HG03280 (cell line): Measurements from ENCODE around the gene KCNH2.

Experiments
- ATAC-seq: cut with Tn5 transposase; IDR thresholded peaks from one replicate; pipeline ENCODE4 v1.9.1; 2021; ENCODE audit warnings: mild to moderate bottlenecking, moderate library complexity; ENCODE audit not compliant: unreplicated experiment

Gene KCNH2

DNA sequence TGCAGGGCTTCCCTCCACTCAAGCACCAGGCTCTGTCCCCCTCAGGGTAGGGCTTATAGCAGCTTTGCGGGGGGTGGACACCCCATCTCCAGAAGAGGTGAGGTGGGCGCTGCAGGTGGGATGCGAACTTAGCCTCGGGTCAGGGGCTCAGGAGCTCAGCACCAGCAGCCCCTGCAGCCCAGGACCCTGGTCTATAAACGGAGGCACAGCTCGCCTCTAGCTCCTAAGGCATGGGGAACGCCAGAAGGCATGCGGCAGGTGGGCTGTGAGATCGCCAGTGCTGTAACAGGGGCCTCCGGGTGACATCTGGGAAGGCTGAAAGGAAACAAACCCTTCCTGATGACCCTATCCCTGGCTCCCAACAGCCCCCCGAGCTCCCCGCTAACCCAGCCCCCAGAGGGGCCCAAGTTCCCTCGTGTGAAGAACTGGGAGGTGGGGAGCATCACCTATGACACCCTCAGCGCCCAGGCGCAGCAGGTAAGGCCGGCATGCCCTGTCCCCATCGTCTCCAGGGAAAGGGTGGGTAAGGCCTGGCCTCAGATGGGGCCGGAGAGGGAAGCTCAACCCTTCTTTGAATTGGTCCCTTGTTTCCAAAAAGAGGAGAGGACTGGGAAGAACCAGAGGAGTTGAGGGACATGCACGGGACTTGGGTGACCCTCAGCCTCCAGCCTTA lies 16.9 kb upstream of the KCNH2 start:
- ATAC-seq, result no peak

DNA sequence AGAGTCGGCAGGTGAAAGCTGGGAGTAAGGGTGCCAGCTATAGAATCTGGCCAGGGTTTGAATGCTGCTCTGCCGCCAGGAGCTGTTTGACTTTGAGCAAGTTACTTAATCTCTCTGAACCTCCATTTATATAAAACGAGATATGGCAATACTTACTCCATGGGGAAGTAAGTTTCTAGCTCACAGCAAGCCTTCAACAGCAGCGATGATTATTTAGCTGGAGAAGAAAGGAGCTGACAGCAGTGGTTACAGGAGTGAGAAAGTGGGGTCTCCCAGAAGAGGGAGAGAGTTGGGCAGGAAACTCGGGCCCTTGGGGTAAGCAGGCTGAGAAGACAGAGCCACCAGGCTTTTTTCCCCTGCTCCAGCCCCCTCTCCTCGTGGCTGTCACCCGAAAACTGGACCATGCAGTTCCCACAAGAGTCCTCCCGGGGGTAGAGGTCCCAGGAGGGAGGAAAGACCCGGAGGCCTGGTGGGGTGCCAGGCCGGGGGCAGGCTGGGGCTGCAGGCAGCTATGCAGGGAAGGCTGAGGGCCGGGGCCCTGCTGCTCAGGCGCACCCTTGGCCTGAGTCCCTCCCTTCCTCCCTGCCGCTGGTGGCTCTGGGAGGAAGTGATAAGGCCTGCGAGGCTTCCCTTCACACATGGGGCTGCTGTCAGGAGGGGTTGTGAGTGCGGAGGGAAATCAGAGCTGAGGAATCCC lies 16.2 kb upstream of the KCNH2 start:
- no peak for ATAC-seq

DNA sequence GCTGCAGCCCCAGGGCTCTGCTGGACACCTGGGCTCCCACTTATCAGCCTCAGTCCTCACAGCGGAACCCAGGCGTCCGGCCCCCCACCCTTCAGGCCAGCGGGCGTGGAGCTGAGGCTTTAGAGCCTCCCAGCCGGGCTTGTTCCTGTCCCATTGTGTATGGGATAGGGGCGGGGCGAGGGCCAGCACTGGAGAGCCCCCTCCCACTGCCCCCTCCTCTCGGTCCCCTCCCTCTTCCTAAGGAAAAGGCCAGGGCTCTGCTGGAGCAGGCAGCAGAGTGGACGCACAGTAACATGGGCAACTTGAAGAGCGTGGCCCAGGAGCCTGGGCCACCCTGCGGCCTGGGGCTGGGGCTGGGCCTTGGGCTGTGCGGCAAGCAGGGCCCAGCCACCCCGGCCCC lies 15.4 kb upstream of the KCNH2 start:
- ATAC-seq, result no peak

DNA sequence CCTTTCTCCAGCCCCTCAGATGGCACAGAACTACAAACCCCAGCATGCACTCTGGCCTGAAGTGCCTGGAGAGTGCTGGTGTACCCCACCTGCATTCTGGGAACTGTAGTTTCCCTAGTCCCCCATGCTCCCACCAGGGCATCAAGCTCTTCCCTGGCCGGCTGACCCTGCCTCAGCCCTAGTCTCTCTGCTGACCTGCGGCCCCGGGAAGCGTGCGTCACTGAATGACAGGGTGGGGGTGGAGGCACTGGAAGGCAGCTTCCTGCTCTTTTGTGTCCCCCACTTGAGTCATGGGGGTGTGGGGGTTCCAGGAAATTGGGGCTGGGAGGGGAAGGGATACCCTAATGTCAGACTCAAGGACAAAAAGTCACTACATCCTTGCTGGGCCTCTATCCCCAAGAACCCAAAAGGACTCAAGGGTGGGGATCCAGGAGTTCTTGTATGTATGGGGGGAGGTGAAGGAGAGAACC lies 14.7 kb upstream of the KCNH2 start:
- peak; percentile 53 for ATAC-seq

DNA sequence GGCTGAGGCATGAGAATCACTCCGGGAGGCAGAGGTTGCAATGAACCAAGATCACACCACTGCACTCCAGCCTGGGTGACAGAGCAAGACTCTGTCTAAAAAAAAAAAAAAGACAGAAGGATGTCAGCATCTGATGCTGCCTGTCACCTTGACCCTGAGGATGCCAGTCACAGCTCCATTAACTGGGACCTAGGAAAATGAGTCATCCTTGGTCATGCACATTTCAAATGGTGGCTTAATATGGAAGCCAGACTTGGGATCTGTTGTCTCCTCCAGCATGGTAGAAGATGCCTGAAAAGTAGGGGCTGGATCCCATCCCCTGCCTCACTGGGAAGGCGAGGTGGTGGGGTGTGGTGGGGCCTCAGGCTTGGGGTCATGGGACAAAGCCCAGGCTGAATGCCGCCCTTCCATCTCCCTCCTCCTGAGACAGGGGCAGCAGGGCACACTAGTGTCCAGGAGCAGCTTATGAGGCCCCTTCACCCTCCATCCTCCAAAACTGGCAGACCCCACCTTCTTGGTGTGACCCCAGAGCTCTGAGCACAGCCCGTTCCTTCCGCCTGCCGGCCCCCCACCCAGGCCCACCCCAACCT lies 14.0 kb upstream of the KCNH2 start:
- no peak for ATAC-seq

DNA sequence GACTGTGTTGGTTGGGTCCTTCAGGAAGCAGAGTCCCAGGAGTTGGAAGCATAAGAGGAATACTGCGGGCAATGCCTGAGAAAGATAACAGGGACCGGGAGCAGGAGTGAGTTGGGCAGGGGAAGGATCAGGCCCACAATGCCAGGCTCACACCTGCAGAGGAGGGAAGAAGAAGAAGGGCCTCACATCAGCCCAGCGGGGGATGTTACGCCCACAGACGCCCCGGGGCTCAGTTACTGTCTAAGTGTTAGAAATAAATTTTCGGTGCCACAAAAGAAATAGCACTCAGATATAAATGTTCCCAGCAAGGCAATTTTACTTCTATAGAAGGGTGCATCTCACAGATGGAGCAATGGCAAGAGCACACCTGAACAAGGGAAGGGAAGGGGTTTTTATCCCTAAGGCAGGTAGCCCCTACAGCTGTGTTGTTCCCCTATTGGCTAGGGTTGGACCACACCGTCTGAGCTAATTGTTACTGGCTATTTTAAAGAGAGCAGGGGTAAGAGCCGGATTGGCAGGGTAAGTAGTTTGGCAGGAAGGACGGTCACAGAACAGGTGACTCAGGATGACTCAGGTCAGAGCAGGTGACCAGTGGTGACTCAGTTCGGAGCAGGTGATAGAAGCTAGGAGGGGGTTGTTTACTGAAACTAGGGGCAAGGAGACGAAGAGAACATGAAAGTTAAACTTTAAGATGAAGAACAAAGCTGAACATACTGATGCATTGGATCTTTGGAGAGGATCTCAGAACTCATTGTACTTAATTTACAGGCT lies 12.5 kb upstream of the KCNH2 start, which contains the start of gene NOS3:
TSS of gene NOS3 (plus strand) at position 602 of the 771 bp plus-strand sequence. CDS start 2,787 bp downstream, outside the sequence.
- ATAC-seq, result no peak

DNA sequence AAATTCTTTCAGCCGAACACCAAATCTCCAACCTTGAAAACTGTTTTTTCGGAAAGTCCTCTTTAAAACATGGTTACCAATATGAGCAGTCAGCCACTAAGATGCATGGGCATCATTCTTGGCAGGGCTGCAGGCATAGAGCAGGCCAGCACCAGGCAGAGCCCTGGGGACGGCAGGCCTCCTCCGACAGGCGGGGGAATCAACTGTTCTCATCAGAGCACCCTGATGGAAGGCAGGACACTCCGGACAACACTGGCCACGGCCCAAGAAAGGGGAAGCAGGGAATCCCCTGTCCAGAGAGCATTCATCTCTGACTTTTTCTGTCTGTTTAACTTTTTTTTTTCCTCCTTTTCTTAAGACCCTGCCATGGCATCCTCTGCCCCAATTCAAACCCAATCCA lies 11.3 kb upstream of the KCNH2 start:
- no peak for ATAC-seq

DNA sequence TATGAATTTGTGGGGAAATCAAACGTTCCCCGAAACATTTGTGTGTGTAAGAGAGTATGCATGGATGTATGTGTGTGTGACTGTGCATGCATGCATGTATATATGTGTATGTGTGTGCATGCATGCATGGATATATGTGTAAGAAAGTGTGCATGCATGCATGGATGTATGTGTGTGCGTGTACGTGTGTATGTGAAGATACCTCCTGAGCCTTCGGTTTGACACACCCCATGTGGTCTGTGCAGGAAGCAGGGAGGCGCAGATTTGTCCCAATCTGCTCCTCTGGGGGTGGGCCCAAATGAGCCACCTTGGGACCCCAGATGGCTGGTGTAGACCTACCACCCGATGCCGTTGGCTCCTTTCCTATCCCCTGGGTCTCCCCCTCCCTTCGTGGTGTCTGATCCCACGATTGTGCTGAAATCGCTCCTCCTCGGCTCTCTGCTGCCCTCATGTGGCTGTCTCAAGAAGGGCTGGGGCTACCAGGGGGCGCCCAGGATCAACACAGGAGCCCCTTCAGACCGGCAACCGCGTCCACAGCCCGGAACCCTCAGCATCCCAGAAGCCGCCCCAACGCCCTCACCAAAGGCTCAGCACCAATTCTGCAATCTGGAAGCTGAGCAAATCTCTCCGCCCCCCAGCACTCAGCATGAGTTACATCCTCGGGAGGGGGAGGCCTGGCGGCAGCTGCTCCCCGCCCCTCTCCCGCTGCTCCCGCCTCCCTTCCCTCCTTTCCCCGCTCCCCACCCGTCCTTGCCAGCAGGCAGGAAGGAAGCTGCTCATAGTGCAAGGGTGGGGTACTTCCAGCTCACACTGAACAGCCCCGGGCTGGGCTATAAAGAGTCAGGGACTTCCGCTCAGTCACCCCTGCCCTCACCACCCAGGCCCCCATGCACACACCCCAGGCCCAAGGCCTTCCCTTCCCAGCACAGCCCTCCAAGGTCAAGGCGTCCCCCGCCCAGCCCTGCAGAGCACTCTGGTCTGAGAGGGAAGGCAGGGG lies 10.4 kb upstream of the KCNH2 start:
- no peak for ATAC-seq

DNA sequence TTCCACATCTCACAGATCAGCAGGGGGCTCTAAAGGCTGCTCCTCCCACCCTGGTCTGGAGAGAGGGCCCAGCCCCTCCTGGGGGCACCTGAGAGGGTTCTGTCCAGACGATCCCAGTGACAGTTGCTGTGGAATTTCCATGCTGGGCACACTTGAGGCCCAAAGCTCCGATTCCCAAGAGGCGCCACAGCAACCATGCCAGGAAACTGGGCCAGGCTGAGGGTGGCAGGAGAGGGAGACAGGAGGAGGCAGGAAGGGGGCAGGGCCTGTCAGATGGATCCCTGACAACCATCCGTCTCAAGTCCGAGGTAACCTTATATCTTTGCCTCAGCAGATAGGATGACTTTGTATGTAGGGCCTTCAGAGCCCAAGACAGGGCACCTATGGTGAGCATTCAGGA lies 8.4 kb upstream of the KCNH2 start:
- ATAC-seq, result no peak

DNA sequence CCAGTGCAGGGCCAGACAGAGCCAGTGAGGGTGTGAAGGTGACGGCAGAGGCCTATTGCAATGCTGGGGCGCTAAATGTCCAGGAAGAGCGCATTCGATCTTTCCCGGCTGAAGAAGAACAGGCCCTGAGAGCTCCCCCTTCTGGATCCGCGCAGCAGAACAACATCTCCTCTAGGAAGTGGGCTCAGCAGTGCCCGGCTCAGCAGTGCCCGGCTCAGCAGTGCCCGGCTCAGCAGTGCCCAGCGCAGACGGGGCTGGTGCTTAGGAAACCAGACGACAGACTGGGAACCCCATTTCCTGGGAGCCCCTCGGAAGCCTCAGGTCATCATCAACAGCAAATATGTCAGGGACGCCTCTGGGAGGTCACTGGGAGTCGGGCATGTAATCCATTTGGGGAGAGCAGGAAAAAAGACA lies 8.0 kb upstream of the KCNH2 start:
- no peak for ATAC-seq

DNA sequence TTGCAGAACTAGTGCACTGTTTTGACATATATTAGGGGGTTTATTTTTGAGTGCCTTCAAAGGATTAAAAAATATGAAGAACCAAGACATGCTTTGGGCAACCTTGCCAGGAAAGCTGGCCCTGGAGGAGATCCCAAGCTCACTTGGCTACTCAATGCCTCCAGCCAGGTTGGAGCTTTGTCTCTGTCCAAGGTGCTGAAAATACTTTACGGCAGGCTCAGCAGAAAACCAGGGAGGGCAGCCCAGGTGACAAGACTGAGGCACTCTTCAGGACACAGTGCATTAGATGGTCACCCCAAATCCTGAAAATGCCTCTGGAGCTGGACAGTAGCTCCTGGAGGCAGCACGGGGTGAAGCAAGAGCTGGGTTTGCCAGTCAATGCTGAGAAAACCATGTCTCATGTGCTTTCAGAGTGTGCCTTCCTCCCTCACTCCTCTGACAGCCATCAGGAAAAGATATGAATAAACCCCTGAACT lies 5.8 kb upstream of the KCNH2 start:
- ATAC-seq, result no peak

DNA sequence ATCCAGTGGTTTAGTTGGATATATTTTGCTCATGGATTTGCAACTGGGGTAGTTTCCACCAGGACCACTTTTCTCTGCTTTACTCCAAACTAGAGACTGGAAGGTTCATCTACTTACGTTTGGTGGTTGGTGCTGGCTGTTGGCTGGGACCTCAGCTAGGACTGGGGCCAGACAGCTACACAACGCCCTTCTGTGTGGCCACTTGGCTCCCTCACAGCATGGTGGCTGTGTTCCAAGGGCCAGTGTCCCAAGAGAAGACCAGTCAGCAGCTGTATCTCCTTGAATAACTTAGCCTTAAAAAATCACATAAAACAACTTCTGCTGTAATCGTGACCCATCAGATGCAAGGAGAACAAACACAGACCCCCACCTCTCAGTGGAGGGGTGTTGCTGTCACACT lies 4.2 kb upstream of the KCNH2 start:
- no peak for ATAC-seq

DNA sequence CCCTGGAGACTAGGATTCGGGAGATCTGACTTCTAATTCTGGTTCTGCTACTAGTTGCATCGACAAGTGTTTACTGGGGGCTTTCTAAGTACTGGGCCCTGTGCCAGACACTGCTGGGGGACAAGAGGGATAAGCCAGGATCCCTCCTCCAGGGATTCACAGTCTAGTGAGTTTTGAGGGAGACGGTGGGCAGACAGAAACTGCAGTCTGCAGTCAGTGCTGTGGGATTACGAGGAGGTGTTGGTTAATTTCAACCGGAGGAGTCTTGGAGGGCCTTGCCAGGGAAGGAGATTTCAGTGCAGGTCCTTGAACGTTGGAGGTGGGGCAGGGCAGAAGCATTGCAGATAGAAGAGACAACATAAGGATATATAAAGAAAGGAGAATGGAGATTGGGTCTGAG lies 3.5 kb upstream of the KCNH2 start:
- ATAC-seq, result no peak

DNA sequence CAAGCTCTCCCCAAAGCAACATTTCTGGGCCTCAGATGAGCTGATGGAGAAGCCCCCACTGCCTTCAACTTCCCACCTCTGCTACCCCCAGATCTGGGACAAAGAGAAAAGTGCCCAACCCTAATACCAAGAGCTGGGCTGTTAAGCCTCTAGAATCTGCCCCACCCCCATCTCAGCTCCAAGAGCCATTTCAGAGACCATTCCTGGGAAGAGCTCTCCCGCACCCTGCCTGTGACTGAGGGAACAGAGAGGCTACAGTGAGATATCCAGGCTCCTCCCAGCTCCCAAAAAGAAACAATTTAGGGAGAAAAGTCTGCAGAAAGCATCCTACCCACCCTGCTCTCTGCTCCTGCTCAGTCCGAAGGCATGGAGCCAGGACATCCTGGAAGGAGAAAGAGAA lies 2.5 kb upstream of the KCNH2 start:
- no peak for ATAC-seq

DNA sequence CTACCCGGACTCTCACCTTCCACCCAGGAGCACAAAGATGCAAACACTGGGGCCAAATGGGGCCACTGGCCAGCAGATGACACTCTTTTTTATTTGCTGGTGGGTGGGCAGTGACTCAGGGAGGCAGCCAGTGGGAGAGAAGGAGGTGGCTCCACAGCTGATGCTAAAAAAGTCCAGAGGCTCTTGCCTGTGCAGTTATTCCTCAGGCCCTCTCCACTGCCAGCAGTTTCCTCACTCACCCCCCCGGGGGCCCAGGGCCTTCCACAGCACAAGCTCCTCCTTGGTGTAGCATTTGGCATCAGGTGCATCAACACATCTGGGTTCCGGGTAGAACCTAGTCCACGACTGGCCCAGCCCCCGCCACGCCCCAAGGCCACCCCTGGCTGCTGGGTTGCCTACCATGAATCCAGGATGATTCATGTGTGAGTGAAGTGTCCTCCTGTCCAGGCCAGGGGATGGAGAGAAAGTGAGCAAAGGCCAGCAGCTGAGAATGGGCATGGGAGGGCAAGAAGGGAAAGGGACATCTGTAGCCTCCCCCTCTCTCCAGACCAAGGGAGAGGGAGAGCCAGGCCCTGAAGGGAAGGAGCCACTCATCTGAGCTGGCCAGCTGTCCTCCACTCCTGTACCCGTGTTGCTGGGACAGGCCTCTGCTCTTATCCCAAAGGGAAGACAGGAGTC lies 1.7 kb upstream of the KCNH2 start:
- ATAC-seq, result no peak

DNA sequence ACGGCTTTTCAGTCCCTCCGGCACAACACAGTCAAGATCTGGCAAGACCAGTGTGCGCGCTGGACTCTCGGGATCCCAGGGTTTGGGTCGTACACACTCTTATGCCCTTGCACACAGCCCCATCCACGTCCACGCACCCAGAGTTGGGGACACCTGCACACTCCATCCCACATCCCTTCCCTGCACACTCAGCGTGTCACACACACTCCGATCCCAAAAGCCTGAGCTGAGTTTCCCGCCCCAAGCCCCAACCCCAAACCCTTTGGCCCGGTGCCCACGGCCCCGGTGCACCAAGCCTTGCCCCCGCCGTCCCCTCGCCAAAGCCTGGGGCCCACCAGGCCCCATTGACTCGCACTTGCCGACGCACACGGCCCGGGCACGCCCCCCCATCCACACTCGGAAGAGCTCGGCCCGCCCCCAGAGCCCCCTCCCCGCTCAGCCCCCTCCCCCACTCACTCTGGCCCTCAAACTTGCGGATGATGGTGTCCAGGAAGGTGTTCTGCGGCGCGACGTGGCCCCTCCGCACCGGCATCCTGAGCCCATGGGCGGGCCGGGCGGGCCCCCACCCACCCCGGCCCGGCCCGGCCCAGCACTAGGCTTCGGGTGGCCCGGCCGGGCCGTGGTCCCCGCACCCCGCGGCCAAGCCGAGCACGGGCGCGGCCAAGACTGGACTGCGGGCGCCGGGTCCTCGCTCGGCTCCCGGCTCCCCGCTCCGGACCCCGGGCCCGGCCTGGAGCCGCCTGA lies 567 bp downstream of the KCNH2 start:
- no peak for ATAC-seq

DNA sequence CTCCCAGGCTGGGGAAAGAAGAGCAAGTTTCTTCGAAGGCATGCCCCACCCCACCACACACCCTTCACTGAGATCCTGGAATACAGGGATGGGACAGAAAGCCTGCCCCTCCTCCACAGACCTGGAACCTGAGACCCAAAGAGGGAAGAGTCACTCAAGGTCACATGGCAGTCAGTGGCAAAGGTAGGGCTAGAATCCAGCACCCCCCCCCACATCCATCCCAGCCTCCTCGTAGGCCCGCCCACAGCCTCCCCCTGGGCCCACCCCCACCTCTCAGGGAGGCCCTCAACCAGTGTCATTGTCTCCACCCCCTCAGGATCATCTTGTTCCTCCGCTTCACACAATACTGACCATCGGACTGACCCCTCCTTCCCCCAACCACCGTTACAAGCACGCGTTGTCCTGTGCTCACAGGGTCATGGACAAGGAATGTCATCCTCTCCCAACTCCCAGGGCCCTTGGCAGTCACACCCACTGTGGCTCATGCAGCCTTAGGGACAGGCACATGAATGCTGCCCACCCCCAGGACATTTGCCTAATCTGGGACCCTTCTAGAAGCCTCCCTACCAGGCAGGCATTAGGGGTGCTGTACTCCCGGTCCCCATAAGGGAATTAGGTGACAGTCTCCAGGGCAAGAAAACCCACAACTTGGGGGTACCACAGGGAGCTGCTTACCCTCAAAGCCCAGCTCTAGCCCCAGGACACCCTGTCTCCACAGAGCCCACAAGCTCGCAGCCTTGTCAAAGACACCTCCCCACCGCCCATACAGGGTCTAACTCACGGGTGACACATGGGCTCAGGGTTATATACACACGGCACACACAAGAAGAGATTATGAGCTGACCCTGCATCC lies 1.4 kb downstream of the KCNH2 start:
- ATAC-seq, result no peak
